GM19467 (cell line): ENCODE results near the gene PLAAT3.
"Not testable (repeated sequence)": the region's sequence is repeated elsewhere in the genome, so short reads cannot be mapped to it uniquely, and the experiment has no call there.

Experiments used
- ATAC-seq: cut with Tn5 transposase; IDR thresholded peaks from one replicate; pipeline ENCODE4 v1.9.1; 2021; ENCODE audit warnings: mild to moderate bottlenecking, moderate library complexity; ENCODE audit not compliant: unreplicated experiment

The PLAAT3 gene

GRCh38 chr11:63609971-63610580 lies 4.2 kb downstream of the PLAAT3 start:
- no peak for ATAC-seq

GRCh38 chr11:63609536-63609935 lies 4.7 kb downstream of the PLAAT3 start:
- ATAC-seq: no peak

GRCh38 chr11:63608353-63609345 lies 5.6 kb downstream of the PLAAT3 start:
- no peak for ATAC-seq

- no peak for ATAC-seq
These were observed 11.1 kb downstream of the PLAAT3 start for GRCh38 chr11:63603180-63603518.

GRCh38 chr11:63602290-63603179 lies 11.7 kb downstream of the PLAAT3 start:
- ATAC-seq: not testable (repeated sequence)

GRCh38 chr11:63599211-63600122 lies 14.8 kb downstream of the PLAAT3 start:
- no peak for ATAC-seq

- no peak for ATAC-seq
These were observed 15.7 kb downstream of the PLAAT3 start for GRCh38 chr11:63598556-63598955.

- ATAC-seq: no peak
These were observed 18.9 kb downstream of the PLAAT3 start for GRCh38 chr11:63595296-63595695.

GRCh38 chr11:63592975-63593395 lies 21.2 kb downstream of the PLAAT3 start:
- ATAC-seq: no peak

GRCh38 chr11:63590024-63590788 lies 24.0 kb downstream of the PLAAT3 start:
- ATAC-seq: no peak

- no peak for ATAC-seq
These were observed 25.2 kb downstream of the PLAAT3 start for GRCh38 chr11:63589000-63589399.

- ATAC-seq: no peak
These were observed 27.6 kb downstream of the PLAAT3 start for GRCh38 chr11:63586451-63587166.

- ATAC-seq: no peak
These were observed 30.9 kb downstream of the PLAAT3 start for GRCh38 chr11:63583357-63583677.

- ATAC-seq: not testable (repeated sequence)
These were observed 33.0 kb downstream of the PLAAT3 start for GRCh38 chr11:63581224-63581623.

- ATAC-seq: not testable (repeated sequence)
These were observed 35.4 kb downstream of the PLAAT3 start for GRCh38 chr11:63578882-63579281.

GRCh38 chr11:63574856-63575602 lies 39.2 kb downstream of the PLAAT3 start:
- ATAC-seq: no peak

- no peak for ATAC-seq
These were observed 40.1 kb downstream of the PLAAT3 start for GRCh38 chr11:63573881-63574855.
